GM12874 (cell line): ENCODE measurements around the gene SMDT1.
"Not testable (repeated sequence)": the region's sequence is repeated elsewhere in the genome, so short reads cannot be mapped to it uniquely, and the experiment has no call there.

Experiments
- CTCF ChIP-seq: IDR thresholded peaks from 2 replicates; pipeline ENCODE4 v1.5.1; 2011; ENCODE audit warnings: low read depth, mild to moderate bottlenecking, control low read depth, low read length, moderate library complexity; ENCODE audit not compliant: insufficient read depth

Gene SMDT1

DNA sequence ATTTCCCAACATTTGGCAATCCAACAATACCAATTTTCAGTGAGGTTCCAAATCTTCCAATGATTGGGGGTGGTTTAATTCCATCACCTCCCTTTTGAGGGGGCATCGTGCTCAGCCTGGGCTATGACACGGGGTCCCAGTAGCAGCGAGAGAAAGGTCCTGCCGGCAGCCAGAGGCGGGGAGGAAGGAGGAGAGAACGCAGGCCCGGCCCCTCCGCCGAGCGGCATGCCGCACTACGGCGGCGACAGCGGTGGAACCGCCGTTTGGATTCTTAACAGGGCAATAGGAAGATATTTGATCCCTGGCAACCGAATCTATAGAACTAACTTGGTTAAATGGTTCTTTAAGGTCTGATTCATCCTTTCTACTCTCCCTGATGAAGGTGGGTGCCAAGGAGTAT, 29.3 kb downstream of the SMDT1 start:
- TF ChIP-seq CTCF = no peak

GRCh38 chr22:42111798-42112197, 32.3 kb downstream of the SMDT1 start:
- no peak for TF ChIP-seq CTCF

DNA sequence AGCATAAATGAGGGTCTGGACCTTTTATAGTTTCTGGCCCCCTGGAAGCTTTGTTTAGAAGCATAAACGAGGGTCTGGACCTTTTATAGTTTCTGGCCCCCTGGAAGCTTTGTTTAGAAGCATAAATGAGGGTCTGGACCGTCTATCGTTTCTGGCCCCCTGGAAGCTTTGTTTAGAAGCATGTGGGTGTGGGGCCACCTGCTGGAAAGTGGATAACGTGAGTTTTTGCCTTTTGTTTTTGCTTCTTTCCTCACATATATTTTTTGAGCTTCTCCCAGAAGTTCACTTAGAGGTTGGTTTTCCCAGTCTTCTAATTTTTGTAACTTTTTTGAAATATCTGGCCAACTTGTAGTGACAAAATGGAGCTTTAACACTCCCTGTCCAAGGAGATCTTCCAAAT, 33.3 kb downstream of the SMDT1 start:
- 0 out of 2 replicates have a peak, but pooled peaks have one; percentile 14 for TF ChIP-seq CTCF

DNA sequence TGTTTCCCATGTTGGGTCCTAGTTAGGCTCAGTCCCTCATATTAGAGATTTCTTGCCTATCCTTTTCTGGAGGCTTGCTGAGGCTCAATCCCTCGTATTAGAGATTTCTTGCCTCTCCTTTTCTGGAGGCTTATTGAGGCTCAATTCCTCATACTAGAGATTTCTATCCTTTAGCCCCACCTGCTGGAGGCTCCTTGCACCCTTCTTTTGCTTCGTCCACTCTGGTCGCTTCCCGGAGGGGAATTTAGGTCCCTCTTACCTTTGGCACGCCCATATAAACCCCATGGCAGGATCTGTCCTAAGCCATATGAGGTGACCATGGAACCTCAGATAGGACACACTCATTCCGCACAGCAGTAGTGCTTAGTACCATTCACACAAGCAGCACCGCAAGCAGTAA, 35.2 kb downstream of the SMDT1 start:
- peak; percentile 20; the same call in 1 of the 2 replicates for TF ChIP-seq CTCF

GRCh38 chr22:42116848-42117424, 37.4 kb downstream of the SMDT1 start:
- peak; percentile 3; the same call in 1 of the 2 replicates for TF ChIP-seq CTCF

GRCh38 chr22:42127606-42128005, 48.1 kb downstream of the SMDT1 start:
- TF ChIP-seq CTCF = no peak

GRCh38 chr22:42130639-42131431, 51.3 kb downstream of the SMDT1 start, which contains the start of gene CYP2D6:
TSS of gene CYP2D6 (minus strand) at chr22:42130810. CDS start at chr22:42130791, 19 bp downstream.
- TF ChIP-seq CTCF = not testable (repeated sequence)
